Mesenteric fat pad (tissue), 1 donor: Measurements from ENCODE around the gene VAV1. TPM values are rescaled to one million over a fixed set of nuclear protein-coding genes. Genes with fewer than 3 reads are reported as not detected.
"Not testable (repeated sequence)": the region's sequence is repeated elsewhere in the genome, so short reads cannot be mapped to it uniquely, and the experiment has no call there.

Experiments
- DNase-seq: peaks from one replicate; pipeline ENCODE4 v3.0.0-alpha.2; 2020; ENCODE audit warnings: low spot score
- total RNA-seq: library from RNA; stranded (reverse); fragmentation: NEBNext Ultra II Directional; extraction: Animal tissue kit (Norgen Biotek cat#: 25700); gene quantifications from one replicate; pipeline ENCODE4 v1.2.1, GENCODE V29; 2021
- donor health status: DM: yes; HTN: yes; CAD: no.

The VAV1 gene
- total RNA-seq, 1 donor from 2014 or later: 16.4 TPM

DNA sequence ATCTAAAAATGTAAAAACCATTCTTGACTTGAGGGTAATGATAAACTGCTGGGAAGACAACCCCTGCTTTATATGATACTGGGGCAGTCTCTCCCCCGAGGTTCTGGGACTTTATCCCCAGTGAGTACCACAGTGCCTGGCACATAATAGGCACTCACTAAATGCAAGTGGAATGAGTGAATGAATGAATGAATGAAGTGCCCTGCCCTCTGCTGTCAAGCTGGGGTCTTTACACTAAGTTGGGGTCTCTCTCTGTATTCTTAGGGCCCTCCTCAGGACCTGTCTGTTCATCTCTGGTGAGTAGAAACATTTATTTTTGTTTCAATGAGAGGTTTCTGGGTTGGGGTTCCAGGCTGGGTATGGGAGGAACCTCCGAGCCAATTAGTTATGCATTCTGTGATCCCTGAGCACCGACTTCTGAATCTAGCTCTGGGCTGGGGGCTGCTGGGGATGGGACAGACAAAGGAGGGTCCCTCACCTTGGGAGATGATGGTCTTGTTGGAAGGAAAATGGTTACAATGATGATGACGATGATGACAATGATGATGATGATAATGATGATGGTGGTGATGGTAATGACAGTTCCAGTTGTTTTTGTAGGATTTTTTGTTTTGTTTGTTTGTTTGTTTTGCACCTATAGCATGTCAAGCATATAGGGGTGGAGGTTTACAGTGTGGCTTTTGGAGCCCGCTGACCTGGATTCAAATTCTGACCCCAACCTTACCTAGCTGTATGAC is 70.5 kb downstream of the VAV1 start:
- no peak for DNase-seq

- DNase-seq: no peak
Observed at GRCh38 chr19:6847828-6848200, 75.3 kb downstream of the VAV1 start.

GRCh38 chr19:6848986-6849385 is 76.5 kb downstream of the VAV1 start:
- DNase-seq: no peak

- DNase-seq: no peak
Observed at GRCh38 chr19:6849876-6850275, 77.4 kb downstream of the VAV1 start.

- DNase-seq: no peak
Observed at GRCh38 chr19:6851359-6851758, 78.9 kb downstream of the VAV1 start.

- DNase-seq: no peak
Observed at GRCh38 chr19:6852001-6852400, 79.5 kb downstream of the VAV1 start.

- DNase-seq: no peak
Observed at GRCh38 chr19:6853868-6854267, 81.4 kb downstream of the VAV1 start.

DNA sequence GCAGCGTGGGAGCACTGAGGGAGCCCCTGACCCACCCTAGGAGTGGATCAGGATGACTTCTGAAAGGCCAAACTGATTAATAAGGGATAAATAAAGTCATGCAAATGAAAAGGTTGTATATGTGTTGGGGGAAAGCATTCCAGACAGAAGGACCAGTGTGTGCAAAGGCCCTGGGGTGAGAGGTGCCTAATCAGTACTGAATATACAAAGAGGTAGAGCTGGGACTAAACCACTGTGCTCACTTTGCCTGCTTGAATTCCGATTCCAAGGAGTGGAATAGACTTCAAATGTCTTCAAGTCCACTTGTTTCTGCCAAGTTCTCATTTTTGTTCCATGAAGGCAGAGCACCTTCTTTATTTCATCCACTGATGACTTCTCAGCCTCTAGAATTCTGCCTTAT is 82.2 kb downstream of the VAV1 start:
- no peak for DNase-seq

DNA sequence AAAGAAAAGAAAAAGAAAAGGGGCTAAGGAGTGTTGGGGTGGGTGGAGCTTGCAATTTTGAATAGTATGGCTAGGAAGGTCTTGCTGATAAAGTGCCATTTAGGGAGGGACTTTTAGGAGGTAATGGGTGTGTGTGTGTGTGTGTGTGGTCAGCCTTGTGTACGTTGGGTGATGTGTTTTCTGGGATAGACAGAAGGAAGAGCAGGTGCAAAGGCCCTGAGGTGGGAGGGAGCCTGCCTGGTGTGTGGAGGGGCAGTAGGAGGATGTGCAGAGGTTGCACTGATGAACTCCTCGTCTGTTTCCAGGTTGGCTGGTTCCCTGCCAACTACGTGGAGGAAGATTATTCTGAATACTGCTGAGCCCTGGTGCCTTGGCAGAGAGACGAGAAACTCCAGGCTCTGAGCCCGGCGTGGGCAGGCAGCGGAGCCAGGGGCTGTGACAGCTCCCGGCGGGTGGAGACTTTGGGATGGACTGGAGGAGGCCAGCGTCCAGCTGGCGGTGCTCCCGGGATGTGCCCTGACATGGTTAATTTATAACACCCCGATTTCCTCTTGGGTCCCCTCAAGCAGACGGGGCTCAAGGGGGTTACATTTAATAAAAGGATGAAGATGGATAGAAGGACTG is 84.4 kb downstream of the VAV1 start:
- DNase-seq: no peak

- DNase-seq: no peak
Observed at GRCh38 chr19:6861683-6862286, 89.3 kb downstream of the VAV1 start.

DNA sequence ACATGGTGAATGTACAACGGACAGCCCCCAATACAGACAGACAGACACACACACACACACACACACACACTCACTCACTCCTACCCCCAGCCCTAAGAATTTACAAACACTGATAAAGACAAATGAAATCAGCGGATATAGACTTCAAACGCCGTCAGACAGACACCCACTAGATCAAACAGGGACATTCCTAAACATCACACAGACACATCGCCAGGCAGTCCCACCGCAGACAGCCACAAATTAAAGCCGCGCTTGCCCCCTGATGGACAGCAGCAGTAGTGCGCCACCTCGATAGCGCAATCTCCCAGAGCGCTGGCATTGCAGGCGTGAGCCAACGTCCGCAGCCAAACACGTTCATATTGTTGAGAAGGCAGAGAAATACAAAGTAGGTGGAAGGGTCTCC is 90.2 kb downstream of the VAV1 start:
- DNase-seq: peak; percentile 91

- DNase-seq: peak; percentile 37
Observed at GRCh38 chr19:6864325-6864940, 91.9 kb downstream of the VAV1 start.

- peak; percentile 16 for DNase-seq
Observed at GRCh38 chr19:6865849-6866248, 93.3 kb downstream of the VAV1 start.

DNA sequence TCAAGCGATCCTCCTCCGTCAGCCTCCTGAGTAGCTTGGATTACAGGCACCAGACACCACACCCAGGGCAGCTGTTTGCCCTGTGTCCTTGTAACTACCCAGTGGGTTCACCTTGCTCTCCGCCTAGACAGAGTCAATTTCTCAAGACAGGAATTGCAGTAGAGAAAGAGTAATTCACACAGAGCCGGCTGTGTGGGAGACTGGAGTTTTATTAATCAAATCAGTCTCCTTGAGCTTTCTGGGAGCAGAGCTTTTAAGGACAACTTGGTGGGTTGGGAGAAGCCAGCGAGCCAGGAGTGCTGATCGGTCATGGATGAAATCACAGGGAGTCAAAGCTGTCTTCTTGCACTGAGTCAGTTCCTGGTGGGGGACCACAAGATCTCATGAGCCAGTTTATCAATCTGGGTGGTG is 94.2 kb downstream of the VAV1 start:
- peak; percentile 22 for DNase-seq

DNA sequence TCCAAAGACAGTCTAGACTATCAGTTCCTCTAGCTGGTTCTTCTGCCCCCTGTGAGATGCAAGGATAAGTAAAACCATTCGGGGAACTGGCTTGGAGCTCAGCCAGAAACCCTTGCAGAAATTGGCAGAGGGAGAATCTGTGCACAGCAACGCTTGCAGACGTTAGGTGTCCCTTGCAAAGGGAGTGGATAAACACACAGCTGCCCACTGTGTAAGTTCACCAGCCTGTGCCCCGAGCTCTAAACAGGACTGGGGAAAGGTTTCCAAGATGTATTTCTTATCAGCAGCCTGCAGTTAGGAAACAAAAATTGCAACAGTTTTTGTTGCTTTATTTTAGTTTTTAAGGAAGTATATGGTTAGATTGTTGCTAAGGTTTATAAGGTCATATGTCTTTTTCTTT is 95.8 kb downstream of the VAV1 start:
- peak; percentile 69 for DNase-seq

DNA sequence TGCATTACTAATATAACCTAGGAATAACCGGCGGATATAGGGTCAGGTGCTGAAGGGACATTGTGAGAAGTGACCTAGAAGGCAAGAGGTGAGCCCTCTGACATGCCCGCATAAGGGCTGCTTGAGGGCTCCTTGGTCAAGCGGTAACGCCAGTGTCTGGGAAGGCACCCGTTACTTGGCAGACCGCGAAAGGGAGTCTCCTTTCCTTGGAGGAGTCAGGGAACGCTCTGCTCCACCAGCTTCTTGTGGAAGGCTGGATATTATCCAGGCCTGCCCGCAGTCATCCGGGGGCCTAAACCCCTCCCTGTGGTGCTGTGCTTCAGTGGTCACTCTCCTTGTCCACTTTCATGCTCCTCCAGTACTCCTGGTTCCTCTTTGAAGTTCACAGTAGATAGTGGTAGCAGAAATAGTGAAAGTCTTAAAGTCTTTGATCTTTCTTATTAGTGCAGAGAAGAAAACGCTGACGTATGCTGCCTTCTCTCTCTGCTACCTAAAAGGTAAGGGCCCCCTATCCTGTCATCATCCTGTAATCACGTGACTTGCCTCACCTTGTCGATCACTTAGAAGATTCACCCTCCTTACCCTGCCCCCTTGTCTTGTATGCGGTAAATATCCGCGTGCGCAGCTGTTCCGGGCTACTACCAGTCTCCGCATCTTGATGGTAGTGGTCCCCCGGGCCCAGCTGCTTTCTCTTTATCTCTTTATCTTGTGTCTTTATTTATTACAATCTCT is 96.8 kb downstream of the VAV1 start:
- DNase-seq: not testable (repeated sequence)

GRCh38 chr19:6873708-6874431 is 101.4 kb downstream of the VAV1 start:
- no peak for DNase-seq

GRCh38 chr19:6875218-6875617 is 102.7 kb downstream of the VAV1 start:
- DNase-seq: no peak

DNA sequence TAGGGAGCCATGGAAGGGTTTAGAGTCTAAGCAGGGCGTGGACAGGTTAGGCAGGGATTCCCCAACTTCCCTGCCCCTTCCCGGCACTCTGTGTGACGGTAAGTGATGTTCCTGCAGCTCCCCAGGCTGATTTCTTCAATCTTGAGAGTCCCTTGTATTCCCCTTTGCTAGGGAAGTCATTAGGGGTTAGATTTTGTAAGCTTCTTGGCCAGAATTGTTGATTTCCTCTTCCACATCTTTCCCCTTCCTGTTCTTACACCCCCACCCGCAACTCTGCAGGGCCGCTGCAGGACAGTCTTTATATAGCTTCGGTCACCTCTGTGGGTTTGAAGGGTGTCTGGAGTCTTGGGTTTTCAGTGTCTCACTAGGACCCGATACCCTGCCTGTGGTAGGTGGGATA is 104.2 kb downstream of the VAV1 start:
- no peak for DNase-seq

GRCh38 chr19:6877766-6878165 is 105.3 kb downstream of the VAV1 start:
- no peak for DNase-seq
